HepG2 (cell line): Measurements from ENCODE around the gene ARHGAP30. TPM values are rescaled to one million over a fixed set of nuclear protein-coding genes. Genes with fewer than 3 reads are reported as not detected.

ENCODE experiments used
- ATAC-seq: fragments of 200-7000 bp; cut with Tn5 transposase; 3 replicates; pipeline ENCODE4 v1.9.1; 2020; ENCODE audit warnings: mild to moderate bottlenecking, moderate library complexity
- BruUV-seq: library from RNA; stranded (reverse); fragments of 400-500 nt; replicated peaks from 2 replicates; lab custom pipeline; 2021; lab: Mats Ljungman, UMichigan
- CTCF ChIA-PET: fragments of 300-600 bp; formaldehyde crosslinking; extraction: SDS; loops from one replicate; lab custom pipeline; 2021; ENCODE audit warnings: low total read pairs, inconsistent platforms, low intra/inter-chr PET ratio; lab: Yijun Ruan, JAX
- POLR2A ChIA-PET: fragments of 350-600 bp; sonication (Branson Sonifier 250); formaldehyde crosslinking; loops from one replicate; lab custom pipeline; 2020; ENCODE audit warnings: antibody characterized with exemption, inconsistent platforms; lab: Yijun Ruan, JAX
- DNase-seq: peaks from one replicate; pipeline ENCODE4 v3.0.0-alpha.2; 2015; ENCODE audit warnings: low spot score
- FAIRE-seq: peaks from 3 replicates; lab custom pipeline; 2011; peaks lifted over from hg19 to GRCh38; lab: Jason Lieb, UNC
- H2AFZ ChIP-seq: one replicate; pipeline ENCODE4 v1.6.1; 2011; ENCODE audit warnings: low read length, inconsistent platforms
- H3K27ac ChIP-seq: fragments of 300-600 bp; 3 replicates; pipeline ENCODE4 v1.8.0; 2011; ENCODE audit warnings: mixed run types, mild to moderate bottlenecking, mixed read lengths, low read length, inconsistent platforms; ENCODE audit not compliant: insufficient read depth; ENCODE audit errors: extremely low read length
- H3K27me3 ChIP-seq, 2 experiments: fragments of 200-600 bp in 1 of 2; 2 replicates in 1 of 2; 3 replicates in 1 of 2; pipeline versions ENCODE4 v1.6.0 to v1.8.0; 2011; ENCODE audit warnings: low read length in 2 of 2, mild to moderate bottlenecking in 2 of 2, moderate library complexity in 2 of 2, inconsistent platforms in 1 of 2; ENCODE audit not compliant: insufficient read depth in 2 of 2, control insufficient read depth in 1 of 2
- H3K36me3 ChIP-seq, 2 experiments: fragments of 200-600 bp in 1 of 2; replicated peaks in 1 of 2; 2 replicates in 1 of 2; 3 replicates in 1 of 2; pipeline versions ENCODE4 v1.5.1 to v1.8.0; 2011; ENCODE audit warnings: low read length in 2 of 2, inconsistent platforms in 1 of 2; ENCODE audit not compliant: insufficient read depth in 2 of 2, control insufficient read depth in 1 of 2
- H3K4me1 ChIP-seq: 2 replicates; pipeline ENCODE4 v1.5.1; 2012; ENCODE audit warnings: low read length, inconsistent platforms; ENCODE audit not compliant: insufficient read depth
- H3K4me2 ChIP-seq: 2 replicates; pipeline ENCODE4 v1.6.0; 2011; ENCODE audit warnings: low read depth, low read length, inconsistent platforms
- H3K4me3 ChIP-seq, 3 experiments: fragments of 200-600 bp in 1 of 3; sonication (generic), shearing (Covaris generic) in 1 of 3; replicated peaks in 1 of 3; 2 replicates each; pipeline ENCODE4 v1.5.1; 2011 to 2016; ENCODE audit warnings: low read length in 3 of 3, inconsistent platforms in 2 of 3, low read depth in 2 of 3, mild to moderate bottlenecking in 2 of 3, control low read depth in 1 of 3, mixed read lengths in 1 of 3; ENCODE audit not compliant: insufficient read depth in 1 of 3
- H3K79me2 ChIP-seq: one replicate; pipeline ENCODE4 v1.6.1; 2011; ENCODE audit warnings: low read length, inconsistent platforms; ENCODE audit not compliant: insufficient read depth
- H3K9ac ChIP-seq: 2 replicates; pipeline ENCODE4 v1.6.0; 2011; ENCODE audit warnings: mild to moderate bottlenecking, low read depth, low read length, inconsistent platforms; ENCODE audit not compliant: insufficient read depth
- H3K9me3 ChIP-seq: 2 replicates; pipeline ENCODE4 v1.5.1; 2012; ENCODE audit warnings: mild to moderate bottlenecking, low read length
- H4K20me1 ChIP-seq: 2 replicates; pipeline ENCODE4 v1.6.0; 2011; ENCODE audit warnings: inconsistent platforms, mild to moderate bottlenecking, low read length, moderate library complexity; ENCODE audit not compliant: insufficient read depth
- BHLHE40 ChIP-seq: IDR thresholded peaks from 2 replicates; pipeline ENCODE4 v1.6.1; 2011; ENCODE audit warnings: low read length, improper control_type of control experiment
- DR1 ChIP-seq: sonication (generic); formaldehyde crosslinking; IDR thresholded peaks from 2 replicates; pipeline ENCODE4 v1.8.0; 2021; ENCODE audit warnings: mild to moderate bottlenecking, missing genetic modification reagents, inconsistent platforms
- FOXK2 ChIP-seq: fragments of 450-650 bp; IDR thresholded peaks from 2 replicates; pipeline ENCODE4 v1.6.1; 2016
- HNF4A ChIP-seq: sonication (generic); formaldehyde crosslinking; IDR thresholded peaks from 2 replicates; pipeline ENCODE4 v1.4.0; 2020; ENCODE audit warnings: missing genetic modification reagents
- HOXD1 ChIP-seq: sonication (generic); formaldehyde crosslinking; IDR thresholded peaks from 2 replicates; pipeline ENCODE4 v1.5.0; 2020; ENCODE audit warnings: missing genetic modification reagents
- MBNL3 ChIP-seq: fragments of 250-450 bp; sonication (Bioruptor Pico); conservative IDR thresholded peaks from 2 replicates; pipeline ENCODE4 v1.8.0; 2022; ENCODE audit warnings: mild to moderate bottlenecking, inconsistent platforms
- PAWR ChIP-seq: sonication (generic); formaldehyde crosslinking; IDR thresholded peaks from 2 replicates; pipeline ENCODE4 v1.4.0; 2020; ENCODE audit warnings: missing genetic modification reagents, mild to moderate bottlenecking, borderline replicate concordance
- RARA ChIP-seq: IDR thresholded peaks from 2 replicates; pipeline ENCODE4 v1.6.1; 2016; ENCODE audit warnings: missing genetic modification reagents, missing compliant biosample characterization
- SAP130 ChIP-seq: IDR thresholded peaks from 2 replicates; pipeline ENCODE4 v1.6.1; 2016; ENCODE audit warnings: low read depth
- XRCC5 ChIP-seq: fragments of 200-400 bp; formaldehyde crosslinking; optimal IDR thresholded peaks from 2 replicates; pipeline ENCODE3; 2017; ENCODE audit warnings: mild to moderate bottlenecking, low read length
- ZBTB20 ChIP-seq: sonication (generic); formaldehyde crosslinking; IDR thresholded peaks from 2 replicates; pipeline ENCODE4 v1.8.1; 2023; ENCODE audit warnings: missing genetic modification reagents, low read depth, mild to moderate bottlenecking, borderline replicate concordance
- ZGPAT ChIP-seq: IDR thresholded peaks from 2 replicates; pipeline ENCODE4 v1.6.1; 2016; ENCODE audit warnings: mild to moderate bottlenecking
- ZNF256 ChIP-seq: sonication (generic); formaldehyde crosslinking; conservative IDR thresholded peaks from 2 replicates; pipeline ENCODE4 v1.4.0; 2020; ENCODE audit warnings: missing genetic modification reagents
- ZNF430 ChIP-seq: sonication (generic); formaldehyde crosslinking; IDR thresholded peaks from 2 replicates; pipeline ENCODE4 v1.9.0; 2021; ENCODE audit warnings: mild to moderate bottlenecking, missing genetic modification reagents
- ZNF552 ChIP-seq: sonication (generic); formaldehyde crosslinking; IDR thresholded peaks from 2 replicates; pipeline ENCODE4 v1.9.0; 2022; ENCODE audit warnings: missing genetic modification reagents, mild to moderate bottlenecking, borderline replicate concordance
- ZSCAN30 ChIP-seq: sonication (generic); formaldehyde crosslinking; IDR thresholded peaks from 2 replicates; pipeline ENCODE4 v1.5.0; 2020; ENCODE audit warnings: mild to moderate bottlenecking, missing genetic modification reagents
- WGBS: methylation state at CpG from one replicate; pipeline ENCODE4 v1.1.6; 2017; ENCODE audit warnings: low lambda C conversion rate; 5-methylcytosine and 5-hydroxymethylcytosine counted together
- in situ Hi-C: cut with HindIII; loops from 2 replicates; pipeline ENCODE4 v1.10.0; 2017; ENCODE audit warnings: low pct_unique_long_range_greater_than_20kb; ENCODE audit not compliant: extremely low pct_ligation_motif_present
- intact Hi-C: fragments of 100-400 bp; cut with micrococcal nuclease; formaldehyde crosslinking; loops from one replicate; pipeline ENCODE4 v1.10.0; 2022; ENCODE audit not compliant: unreplicated experiment
- polyA plus RNA-seq, 8 experiments: library from polyadenylated mRNA; depleted of rRNA in 3 of 8; stranded (reverse) in 7 of 8; unstranded in 1 of 8; fragments of >200 nt; fragmentation: Illumina TruSeq in 4 of 8; extraction: Trizol in 4 of 8; gene quantifications; 2 replicates each; pipeline versions ENCODE4 v1.2.1 to v1.2.3, GENCODE V29; 2011 to 2016; ENCODE audit warnings: low read depth in 4 of 8, missing spikeins in 1 of 8, mixed read lengths in 1 of 8; ENCODE audit not compliant: insufficient read depth in 1 of 8
- total RNA-seq, 5 experiments: library from RNA; depleted of rRNA; stranded (reverse); fragments of >200 nt; fragmentation: Illumina TruSeq; extraction: Trizol; gene quantifications; 2 replicates each; pipeline ENCODE4 v1.2.3, GENCODE V29; 2016; ENCODE audit warnings: low read depth in 1 of 5

Gene ARHGAP30
- total and polyA plus RNA-seq, 2 of the 13 experiments (the other 11 are each of a cell fraction or from before 2014, with no cell fraction given) = 0.13 to 0.20 TPM

DNA sequence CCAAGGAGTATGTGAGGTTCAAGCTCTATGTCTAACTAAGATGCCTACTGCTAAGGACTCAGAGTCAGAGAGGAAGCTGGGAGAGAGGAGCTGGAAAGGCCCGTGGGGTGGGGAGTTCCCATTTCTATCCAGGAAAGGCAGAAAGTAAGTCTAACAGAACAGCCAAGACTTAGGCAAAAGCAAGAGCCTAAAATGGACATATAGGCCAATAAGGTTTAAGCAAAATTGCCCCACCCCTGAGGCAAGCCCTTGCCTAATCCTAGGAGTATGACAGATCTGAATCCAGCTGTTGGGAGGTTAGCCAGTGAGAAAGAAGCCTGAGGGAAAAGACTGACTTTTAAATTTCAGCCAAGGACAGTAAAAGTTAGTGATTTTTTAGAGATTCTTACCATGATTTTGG is 26.8 kb upstream of the ARHGAP30 start:
- Histone ChIP-seq H3K27ac (no peak overlapping the region), H4K20me1 (no peaks in the 10 kb centered on the region), H3K4me3 (no peak overlapping the region), H3K4me2 (no peak overlapping the region), H2AFZ (no peak overlapping the region), H3K27me3 (peaks cover 0 to 14% of the 10 kb centered on the region in 2 experiments; a peak in 2 of 5 replicates), H3K9me3 (no peaks in the 10 kb centered on the region), H3K79me2 (no peaks in the 10 kb centered on the region), H3K4me1 (peaks cover 10% of the 10 kb centered on the region), H3K36me3 (peaks cover 2 to 7% of the 10 kb centered on the region in 2 experiments; a peak in 4 of 5 replicates), H3K9ac (no peak overlapping the region)
- intact Hi-C loops = loop anchor here (2.0 kb wide), 2 partner anchors 42 to 100 kb away; no protein-coding TSS in a partner anchor
- no TSS peak for BruUV-seq
- CTCF ChIA-PET = interaction anchor here (1.4 to 3.3 kb wide), 2 partner anchors 24 to 55 kb away, joined by 5 to 50 read pairs; no protein-coding TSS in a partner anchor
- no peak for ATAC-seq
- in situ Hi-C loops = loop anchor here (10.0 kb wide), 1 partner anchor 102 kb away; no protein-coding TSS in a partner anchor
- 24% methylated on average over 1 of the region's 1 CpG for WGBS
- POLR2A ChIA-PET = interaction anchor here (1.1 kb wide), 1 partner anchor 36 kb away, joined by 3 read pairs; the partner anchor contains the start of gene DEDD
- FAIRE-seq = no peak
- TF ChIP-seq ZSCAN30 (CRISPR knock-in tag) = no peak
- no peak for TF ChIP-seq ZBTB20 (CRISPR knock-in tag)
- no peak for TF ChIP-seq RARA
- no peak for TF ChIP-seq MBNL3 (CRISPR knock-in tag)
- no peak for TF ChIP-seq ZNF430 (CRISPR knock-in tag)
- no peak for TF ChIP-seq ZNF256 (CRISPR knock-in tag)
- TF ChIP-seq SAP130 (CRISPR knock-in tag) = no peak
- no peak for TF ChIP-seq ZGPAT (CRISPR knock-in tag)
- no peak for TF ChIP-seq DR1 (CRISPR knock-in tag)
- no peak for TF ChIP-seq XRCC5
- TF ChIP-seq FOXK2 = no peak
- no peak for TF ChIP-seq PAWR
- TF ChIP-seq ZNF552 (CRISPR knock-in tag) = no peak
- no peak for TF ChIP-seq HOXD1 (CRISPR knock-in tag)
- TF ChIP-seq HNF4A (CRISPR knock-in tag) = no peak
- TF ChIP-seq BHLHE40 = no peak
- DNase-seq = no peak
